ENCODE data around the gene AAMP.

GRCh38 chr2:218294430-218295022 lies 24.6 kb upstream of the AAMP start:
- TF ChIP-seq POLR2A (IDR thresholded peaks at IDR 0.05; ENCODE audit: low read length), result no peak
- no peak for TF ChIP-seq GATA1 (IDR thresholded peaks at IDR 0.05; ENCODE audit: low read depth, low read length)

Data from erythroblast (primary cell).